ENCODE measurements around the gene CMTM4. TPM values are rescaled to one million over a fixed set of nuclear protein-coding genes. Genes with fewer than 3 reads are reported as not detected.

CMTM4 gene
- polyA plus RNA-seq, 1 donor (not counting 4 experiments of a cell fraction or from before 2014, with no cell fraction given) = 23.1 TPM

- Histone ChIP-seq H4K20me1 (ENCODE audit: control insufficient read depth, extremely low read depth, insufficient read depth, low read length) (no peaks in the 10 kb centered on the region), H3K27me3 (ENCODE audit: control insufficient read depth, extremely low read depth, insufficient read depth, low read length) (no peaks in the 10 kb centered on the region), H3K4me1 (ENCODE audit: control insufficient read depth, extremely low read depth, insufficient read depth, low read length) (no peaks in the 10 kb centered on the region), H3K79me2 (ENCODE audit: control insufficient read depth, insufficient read depth, low read length) (no peaks in the 10 kb centered on the region), H3K9ac (ENCODE audit: control insufficient read depth, extremely low read depth, insufficient read depth, low read length) (no peak overlapping the region), H3K9me3 (ENCODE audit: control insufficient read depth, low read depth, low read length) (no peaks in the 10 kb centered on the region), H2AFZ (ENCODE audit: control insufficient read depth, low read length) (no peak overlapping the region), H3K27ac (ENCODE audit: control insufficient read depth, insufficient read depth, low read length) (no peak overlapping the region), H3K36me3 (ENCODE audit: control insufficient read depth in 2 of 2, extremely low read depth in 1 of 2, insufficient read depth in 2 of 2, low read length in 2 of 2) (no peaks in the 10 kb centered on the region), H3K4me2 (ENCODE audit: control insufficient read depth, extremely low read depth, insufficient read depth, low read depth, low read length) (no peak overlapping the region), H3K4me3 (ENCODE audit: control insufficient read depth in 2 of 3, extremely low read depth in 1 of 3, insufficient read depth in 2 of 3, low read depth in 1 of 3, low read length in 3 of 3) (no peak overlapping the region), H3K9me1 (ENCODE audit: control insufficient read depth, extremely low read depth, insufficient read depth, low read length) (no peaks in the 10 kb centered on the region)
- dilution Hi-C loops (cut with MboI; ENCODE audit: extremely low pct_ligation_motif_present, low sequenced_read_pairs) = no loop called here
- no peak for TF ChIP-seq EZH2 (IDR thresholded peaks at IDR 0.05; ENCODE audit: low read length)
- TF ChIP-seq CTCF (optimal IDR thresholded peaks at IDR 0.05 in 1 of 3, IDR thresholded peaks at IDR 0.05 in 1 of 3, conservative IDR thresholded peaks at IDR 0.05 in 1 of 3; ENCODE audit: extremely low read depth in 1 of 3, insufficient read depth in 2 of 3, low read length in 3 of 3) = no peak
- FAIRE-seq = no peak
- no peak for DNase-seq (ENCODE audit: low read depth, low spot score)
Measured at GRCh38 chr16:66592241-66592640, 104.3 kb downstream of the CMTM4 start.

GRCh38 chr16:66591018-66591417, 105.5 kb downstream of the CMTM4 start:
- DNase-seq (ENCODE audit: low read depth, low spot score) (no peak), FAIRE-seq (no peak)
- Histone ChIP-seq H3K9me3 (ENCODE audit: control insufficient read depth, low read depth, low read length) (no peaks in the 10 kb centered on the region), H3K9me1 (ENCODE audit: control insufficient read depth, extremely low read depth, insufficient read depth, low read length) (no peaks in the 10 kb centered on the region), H3K4me3 (ENCODE audit: control insufficient read depth in 2 of 3, extremely low read depth in 1 of 3, insufficient read depth in 2 of 3, low read depth in 1 of 3, low read length in 3 of 3) (no peak overlapping the region), H3K9ac (ENCODE audit: control insufficient read depth, extremely low read depth, insufficient read depth, low read length) (no peak overlapping the region), H3K27me3 (ENCODE audit: control insufficient read depth, extremely low read depth, insufficient read depth, low read length) (no peaks in the 10 kb centered on the region), H2AFZ (ENCODE audit: control insufficient read depth, low read length) (no peak overlapping the region), H3K27ac (ENCODE audit: control insufficient read depth, insufficient read depth, low read length) (no peak overlapping the region), H3K4me1 (ENCODE audit: control insufficient read depth, extremely low read depth, insufficient read depth, low read length) (no peaks in the 10 kb centered on the region), H3K4me2 (ENCODE audit: control insufficient read depth, extremely low read depth, insufficient read depth, low read depth, low read length) (no peak overlapping the region), H4K20me1 (ENCODE audit: control insufficient read depth, extremely low read depth, insufficient read depth, low read length) (no peaks in the 10 kb centered on the region), H3K36me3 (ENCODE audit: control insufficient read depth in 2 of 2, extremely low read depth in 1 of 2, insufficient read depth in 2 of 2, low read length in 2 of 2) (no peaks in the 10 kb centered on the region), H3K79me2 (ENCODE audit: control insufficient read depth, insufficient read depth, low read length) (no peaks in the 10 kb centered on the region)
- dilution Hi-C loops (cut with MboI; ENCODE audit: extremely low pct_ligation_motif_present, low sequenced_read_pairs) = no loop called here
- TF ChIP-seq EZH2 (IDR thresholded peaks at IDR 0.05; ENCODE audit: low read length) (no peak), CTCF (optimal IDR thresholded peaks at IDR 0.05 in 1 of 3, IDR thresholded peaks at IDR 0.05 in 1 of 3, conservative IDR thresholded peaks at IDR 0.05 in 1 of 3; ENCODE audit: extremely low read depth in 1 of 3, insufficient read depth in 2 of 3, low read length in 3 of 3) (no peak)
